ENCODE data around the gene DHRSX.

GRCh38 chrX:2430265-2430825 is 70.4 kb downstream of the DHRSX start:
- TF ChIP-seq CTCF (IDR thresholded peaks at IDR 0.05) (no peak), EP300 (IDR thresholded peaks at IDR 0.05) (no peak)
